ENCODE measurements around the gene TENT5A.
"Not testable (repeated sequence)": the region's sequence is repeated elsewhere in the genome, so short reads cannot be mapped to it uniquely, and the experiment has no call there.

TENT5A gene

DNA sequence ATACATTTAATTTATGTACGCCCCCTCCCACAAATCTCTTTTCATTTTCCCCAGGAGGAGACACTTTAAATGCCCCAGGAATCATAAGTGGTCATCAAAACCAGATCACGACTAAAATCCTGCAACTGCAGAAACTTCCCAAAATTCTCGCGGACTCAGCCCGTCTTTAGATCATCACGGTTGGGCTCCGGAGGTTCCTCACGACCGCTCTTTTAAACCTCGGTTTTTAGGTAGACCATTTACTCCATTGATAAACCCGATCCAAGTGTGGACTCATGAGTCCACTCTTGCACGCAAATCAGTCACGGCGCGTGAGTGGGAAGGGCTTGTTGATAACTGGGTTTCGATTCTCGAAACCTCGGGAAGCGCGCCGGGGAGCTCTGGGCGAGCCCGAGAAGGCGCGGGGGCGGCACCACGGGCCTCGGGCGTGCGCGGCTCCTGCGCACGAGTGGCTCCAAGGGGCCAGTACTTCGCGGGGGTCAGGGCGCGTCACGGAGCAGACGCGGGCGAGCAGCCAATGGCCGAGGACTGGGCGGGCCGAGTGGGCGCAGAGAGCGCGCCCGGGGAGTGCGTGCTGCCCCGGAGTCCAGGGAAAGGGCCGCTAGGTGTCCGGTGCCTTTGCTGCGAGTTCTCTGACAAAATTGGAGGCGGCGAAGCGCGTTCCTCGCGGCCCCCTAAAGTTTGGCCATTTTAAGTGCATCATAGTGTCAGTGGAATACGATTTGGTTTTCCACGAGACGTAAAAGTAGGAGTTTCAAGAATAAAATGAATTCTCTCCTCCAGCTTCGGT, 635 bp upstream of the TENT5A start:
- H3K27ac ChIP-seq: no peak overlapping the region
- no peak overlapping the region for H3K4me3 ChIP-seq
- no peak for TF ChIP-seq Cebpa-rat (IDR thresholded peaks at IDR 0.05)
- H3K4me1 ChIP-seq: no peaks in the 10 kb centered on the region
- H3K27me3 ChIP-seq: no peaks in the 10 kb centered on the region
- peaks cover 22% of the 10 kb centered on the region for H3K9me3 ChIP-seq
- no peak overlapping the region for H3K9ac ChIP-seq
- H4K20me1 ChIP-seq: no peaks in the 10 kb centered on the region
- H3K4me2 ChIP-seq: no peak overlapping the region
- H3K36me3 ChIP-seq: no peaks in the 10 kb centered on the region

DNA sequence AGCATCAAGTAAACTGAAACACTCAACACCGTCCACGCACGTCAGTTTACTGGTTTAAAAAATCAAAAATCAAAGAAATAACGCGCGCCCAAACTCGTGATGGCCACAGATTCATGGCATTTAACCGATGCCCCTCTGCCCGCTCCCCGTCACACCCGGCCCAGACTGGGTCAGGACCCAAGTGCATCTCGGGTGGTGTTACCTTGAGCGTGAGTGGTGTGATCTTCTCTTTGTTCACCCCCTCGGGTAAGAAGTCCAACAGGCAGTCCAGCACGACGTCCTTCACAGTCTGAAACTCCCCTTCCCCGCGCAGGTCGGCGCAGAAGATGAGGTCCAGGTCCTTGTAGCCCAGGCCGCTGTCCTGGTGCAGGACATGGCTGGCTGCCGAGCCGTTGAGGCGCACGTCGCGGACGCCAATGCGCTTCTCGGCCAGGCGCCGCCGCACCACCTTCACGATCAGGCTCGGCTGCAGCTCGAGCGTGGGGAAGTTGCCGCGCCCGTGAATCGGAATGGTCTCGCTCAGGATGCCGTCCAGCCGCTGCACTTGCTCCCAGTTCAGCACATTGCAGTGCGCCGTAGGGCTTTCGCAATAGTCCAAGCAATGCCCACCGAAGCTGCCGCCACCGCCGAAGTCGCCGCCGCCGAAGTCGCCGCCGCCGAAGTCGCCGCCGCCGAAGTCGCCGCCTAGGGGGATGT, 945 bp downstream of the TENT5A start:
- H3K4me3 ChIP-seq: no peak overlapping the region
- H3K4me1 ChIP-seq: no peaks in the 10 kb centered on the region
- H3K9me3 ChIP-seq: peaks cover 22% of the 10 kb centered on the region
- no peak overlapping the region for H3K4me2 ChIP-seq
- H3K9ac ChIP-seq: no peak overlapping the region
- no peaks in the 10 kb centered on the region for H3K36me3 ChIP-seq
- no peaks in the 10 kb centered on the region for H4K20me1 ChIP-seq
- no peak for TF ChIP-seq Cebpa-rat (IDR thresholded peaks at IDR 0.05)
- no peak overlapping the region for H3K27ac ChIP-seq
- H3K27me3 ChIP-seq: no peaks in the 10 kb centered on the region

DNA sequence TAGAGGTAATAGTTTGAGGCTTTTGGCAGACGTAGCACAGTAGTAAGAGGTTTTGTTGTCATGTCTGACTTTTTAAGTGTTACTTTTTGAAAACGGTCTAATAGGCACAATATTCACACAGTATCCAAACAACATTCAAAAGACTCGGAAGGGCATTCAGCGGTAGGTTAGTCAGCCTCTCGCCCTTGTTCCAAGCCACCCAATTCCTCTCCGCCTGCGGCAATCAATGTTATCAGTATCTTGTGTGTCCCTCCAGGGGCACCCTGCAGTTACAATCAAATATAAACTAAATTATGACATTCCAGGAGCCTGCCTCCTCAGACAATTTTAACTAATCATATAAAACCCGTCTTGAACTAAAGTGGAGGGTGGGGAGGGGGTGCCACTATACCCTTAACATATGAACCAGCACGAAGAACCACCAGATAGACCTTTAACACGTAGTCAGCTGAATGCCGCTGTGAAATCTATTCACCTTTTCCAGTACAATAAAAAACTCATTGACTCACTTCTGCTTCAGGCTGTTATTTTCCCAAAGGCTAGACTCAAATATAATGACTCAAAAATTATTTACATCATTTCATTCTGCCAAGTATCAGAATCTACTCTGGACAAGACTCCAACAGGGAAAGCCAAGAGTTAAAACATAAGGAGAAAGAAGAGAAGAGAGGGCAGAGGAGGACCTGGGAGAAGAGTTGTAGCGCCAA, 1.6 kb downstream of the TENT5A start:
- H3K9ac ChIP-seq: no peak overlapping the region
- no peak overlapping the region for H3K4me2 ChIP-seq
- H3K27me3 ChIP-seq: no peaks in the 10 kb centered on the region
- H3K4me1 ChIP-seq: no peaks in the 10 kb centered on the region
- H3K27ac ChIP-seq: no peak overlapping the region
- H3K9me3 ChIP-seq: peaks cover 22% of the 10 kb centered on the region
- no peaks in the 10 kb centered on the region for H4K20me1 ChIP-seq
- H3K4me3 ChIP-seq: no peak overlapping the region
- no peak for TF ChIP-seq Cebpa-rat (IDR thresholded peaks at IDR 0.05)
- no peaks in the 10 kb centered on the region for H3K36me3 ChIP-seq

DNA sequence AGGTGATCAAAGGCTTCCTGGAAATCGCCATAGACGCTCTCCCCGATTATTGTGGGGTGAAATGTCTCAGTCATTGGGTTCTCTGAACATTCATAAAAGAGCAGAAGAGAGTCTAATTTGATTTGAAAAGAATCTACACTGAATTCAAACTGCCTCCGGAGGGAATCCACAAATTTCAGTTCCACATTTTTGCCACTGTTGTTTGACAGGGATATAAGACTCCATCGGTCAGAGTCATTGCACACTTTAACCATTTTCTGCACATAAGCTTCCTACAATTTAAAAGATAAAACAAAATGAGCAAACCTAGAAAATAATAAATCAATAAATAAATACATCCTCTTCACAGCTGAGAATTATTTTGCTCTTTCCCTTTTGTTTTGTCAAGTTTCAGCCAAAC, 2.3 kb downstream of the TENT5A start:
- H3K4me2 ChIP-seq: no peak overlapping the region
- TF ChIP-seq Cebpa-rat (IDR thresholded peaks at IDR 0.05): no peak
- no peaks in the 10 kb centered on the region for H4K20me1 ChIP-seq
- H3K9ac ChIP-seq: no peak overlapping the region
- H3K27ac ChIP-seq: no peak overlapping the region
- H3K36me3 ChIP-seq: no peaks in the 10 kb centered on the region
- no peaks in the 10 kb centered on the region for H3K4me1 ChIP-seq
- no peak overlapping the region for H3K4me3 ChIP-seq
- no peaks in the 10 kb centered on the region for H3K27me3 ChIP-seq
- H3K9me3 ChIP-seq: peaks cover 22% of the 10 kb centered on the region

DNA sequence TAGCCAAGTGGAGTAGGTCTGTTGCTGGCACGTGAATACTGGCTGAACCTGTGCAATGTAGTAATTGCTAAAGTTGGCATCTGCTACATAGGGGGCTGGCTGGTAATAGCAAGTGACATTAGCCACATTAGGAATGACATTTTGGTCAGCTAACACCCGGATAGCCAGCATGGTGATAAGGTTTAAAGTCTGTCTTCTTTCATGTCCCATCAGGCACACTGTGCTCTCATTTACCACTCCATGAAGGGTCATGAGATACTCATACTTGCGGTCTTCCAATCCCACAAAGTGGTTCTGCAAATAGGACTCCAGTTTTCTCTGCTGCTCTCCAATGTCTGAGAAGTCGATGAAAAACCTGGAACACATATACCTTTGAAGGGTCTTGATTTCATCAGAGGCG, 2.8 kb downstream of the TENT5A start:
- Histone ChIP-seq H3K27ac (no peak overlapping the region), H3K27me3 (no peaks in the 10 kb centered on the region), H4K20me1 (no peaks in the 10 kb centered on the region), H3K36me3 (no peaks in the 10 kb centered on the region), H3K4me2 (no peak overlapping the region), H3K9ac (no peak overlapping the region), H3K9me3 (peaks cover 22% of the 10 kb centered on the region), H3K4me3 (no peak overlapping the region), H3K4me1 (no peaks in the 10 kb centered on the region)
- no peak for TF ChIP-seq Cebpa-rat (IDR thresholded peaks at IDR 0.05)

DNA sequence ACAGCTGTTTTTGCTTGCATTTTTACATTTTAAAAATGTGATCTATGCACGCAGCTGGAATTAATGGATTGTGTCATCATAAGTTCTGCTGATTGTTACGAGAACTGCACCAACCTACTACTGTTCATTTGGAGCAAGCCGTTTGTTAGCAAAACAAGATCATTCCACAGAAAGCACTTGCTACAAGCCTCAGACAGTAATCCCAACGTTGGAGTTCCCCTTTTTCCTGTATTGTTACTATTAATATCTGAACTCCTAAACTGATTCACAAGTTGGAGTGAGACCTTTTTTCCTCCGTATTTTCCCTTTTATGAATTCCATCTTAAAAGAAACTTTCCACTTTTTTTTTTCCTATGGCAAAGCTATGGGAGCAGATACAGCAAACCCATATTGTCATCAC, 3.5 kb downstream of the TENT5A start:
- Histone ChIP-seq H3K9ac (no peak overlapping the region), H4K20me1 (no peaks in the 10 kb centered on the region), H3K9me3 (peaks cover 22% of the 10 kb centered on the region), H3K4me3 (no peak overlapping the region), H3K36me3 (no peaks in the 10 kb centered on the region), H3K27me3 (no peaks in the 10 kb centered on the region), H3K27ac (no peak overlapping the region), H3K4me1 (no peaks in the 10 kb centered on the region), H3K4me2 (no peak overlapping the region)
- no peak for TF ChIP-seq Cebpa-rat (IDR thresholded peaks at IDR 0.05)

DNA sequence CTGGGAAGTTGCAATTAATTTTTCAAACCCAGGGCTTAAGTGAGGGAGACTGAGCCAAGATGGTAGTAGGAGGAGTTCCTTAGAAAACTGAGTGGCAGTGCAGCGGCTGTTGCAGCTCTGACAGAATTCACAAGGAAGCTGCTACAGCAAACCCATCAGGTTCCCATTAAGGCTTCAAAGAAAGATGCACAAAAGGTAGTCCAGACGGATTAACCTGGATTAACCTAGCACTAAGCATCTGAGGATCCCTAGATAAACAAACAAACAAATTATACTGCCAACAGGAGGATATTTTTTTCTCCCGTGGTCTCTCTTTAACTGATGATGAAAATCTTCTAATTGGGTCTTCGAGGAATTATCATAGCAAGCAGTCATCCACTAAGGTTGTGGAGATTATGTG, 5.2 kb downstream of the TENT5A start:
- no peaks in the 10 kb centered on the region for H3K36me3 ChIP-seq
- no peak overlapping the region for H3K27ac ChIP-seq
- no peak overlapping the region for H3K4me2 ChIP-seq
- no peak overlapping the region for H3K9ac ChIP-seq
- no peaks in the 10 kb centered on the region for H3K27me3 ChIP-seq
- H4K20me1 ChIP-seq: no peaks in the 10 kb centered on the region
- H3K4me3 ChIP-seq: no peak overlapping the region
- no peak for TF ChIP-seq Cebpa-rat (IDR thresholded peaks at IDR 0.05)
- H3K9me3 ChIP-seq: peaks cover 10% of the 10 kb centered on the region
- H3K4me1 ChIP-seq: no peaks in the 10 kb centered on the region

DNA sequence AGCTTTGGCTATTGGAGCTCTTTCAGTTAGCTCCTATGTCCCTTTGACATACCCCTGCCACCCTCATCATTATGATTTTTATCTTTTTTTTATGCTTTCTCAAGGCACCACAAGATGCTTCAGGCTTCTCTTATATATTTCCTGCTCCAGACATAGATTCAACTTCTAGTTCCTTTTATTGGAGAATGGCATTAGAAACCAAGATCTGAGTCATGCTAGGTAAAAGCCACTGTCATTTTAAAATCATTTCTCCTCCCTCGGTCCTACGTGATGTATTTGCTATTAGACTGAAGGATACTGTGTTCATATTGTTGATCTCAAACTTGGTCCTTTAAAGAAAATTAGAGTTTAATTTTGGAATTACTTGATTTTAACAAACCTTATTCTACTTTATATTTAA, 8.3 kb downstream of the TENT5A start:
- Histone ChIP-seq H3K4me3 (no peak overlapping the region), H3K27ac (no peak overlapping the region), H3K9me3 (no peaks in the 10 kb centered on the region), H3K36me3 (no peaks in the 10 kb centered on the region), H4K20me1 (no peaks in the 10 kb centered on the region), H3K9ac (no peak overlapping the region), H3K4me2 (no peak overlapping the region), H3K4me1 (no peaks in the 10 kb centered on the region), H3K27me3 (no peaks in the 10 kb centered on the region)
- no peak for TF ChIP-seq Cebpa-rat (IDR thresholded peaks at IDR 0.05)

DNA sequence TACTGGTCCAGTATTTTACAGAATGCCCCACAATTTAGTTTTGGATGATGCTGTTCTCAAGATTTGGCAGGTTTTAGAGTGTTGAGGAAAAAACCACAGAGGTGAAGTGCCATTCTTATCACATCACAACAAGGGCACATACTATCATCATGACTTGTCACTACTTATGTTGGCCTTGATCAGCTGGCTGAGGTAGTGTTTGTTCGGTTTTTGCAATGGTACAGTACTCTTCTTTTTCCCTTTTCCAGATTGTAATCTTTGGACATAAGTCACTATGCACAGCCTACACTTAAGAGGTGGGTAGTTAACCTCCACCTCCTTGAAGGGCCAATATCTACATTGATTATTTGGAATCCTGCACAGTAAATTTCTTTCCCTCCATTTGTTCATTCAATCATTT, 8.8 kb downstream of the TENT5A start:
- no peaks in the 10 kb centered on the region for H3K36me3 ChIP-seq

DNA sequence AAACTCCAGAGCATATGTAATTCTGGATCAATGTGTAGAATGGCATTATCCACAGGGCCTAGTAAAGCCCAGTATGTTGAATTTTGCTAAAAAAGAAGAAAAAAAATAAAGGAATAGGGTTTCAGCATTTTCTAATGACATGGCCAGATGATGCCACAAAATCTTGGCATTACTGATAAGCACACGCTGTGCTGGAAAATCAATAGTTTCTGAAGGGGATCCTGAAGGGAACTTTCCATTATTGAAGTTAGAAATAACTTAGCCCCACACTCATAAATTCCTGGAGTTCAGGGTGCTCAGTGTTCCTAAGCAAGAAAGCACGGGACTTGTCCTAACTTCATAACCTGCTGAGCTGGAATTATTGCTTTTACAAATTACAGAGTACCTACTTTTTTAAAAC, 10.8 kb downstream of the TENT5A start:
- no peaks in the 10 kb centered on the region for H3K36me3 ChIP-seq
- no peaks in the 10 kb centered on the region for H3K27me3 ChIP-seq
- no peaks in the 10 kb centered on the region for H3K4me1 ChIP-seq
- no peak for TF ChIP-seq Cebpa-rat (IDR thresholded peaks at IDR 0.05)
- H3K9ac ChIP-seq: no peak overlapping the region
- no peak overlapping the region for H3K27ac ChIP-seq
- no peak overlapping the region for H3K4me2 ChIP-seq
- H3K9me3 ChIP-seq: no peaks in the 10 kb centered on the region
- H4K20me1 ChIP-seq: no peaks in the 10 kb centered on the region
- no peak overlapping the region for H3K4me3 ChIP-seq

More for the DNA sequence above, 8.8 kb downstream of the TENT5A start:
- Histone ChIP-seq H3K9ac (no peak overlapping the region), H3K27ac (no peak overlapping the region), H4K20me1 (no peaks in the 10 kb centered on the region), H3K4me1 (no peaks in the 10 kb centered on the region), H3K9me3 (no peaks in the 10 kb centered on the region), H3K4me3 (no peak overlapping the region), H3K4me2 (no peak overlapping the region), H3K27me3 (no peaks in the 10 kb centered on the region)
- no peak for TF ChIP-seq Cebpa-rat (IDR thresholded peaks at IDR 0.05)

DNA sequence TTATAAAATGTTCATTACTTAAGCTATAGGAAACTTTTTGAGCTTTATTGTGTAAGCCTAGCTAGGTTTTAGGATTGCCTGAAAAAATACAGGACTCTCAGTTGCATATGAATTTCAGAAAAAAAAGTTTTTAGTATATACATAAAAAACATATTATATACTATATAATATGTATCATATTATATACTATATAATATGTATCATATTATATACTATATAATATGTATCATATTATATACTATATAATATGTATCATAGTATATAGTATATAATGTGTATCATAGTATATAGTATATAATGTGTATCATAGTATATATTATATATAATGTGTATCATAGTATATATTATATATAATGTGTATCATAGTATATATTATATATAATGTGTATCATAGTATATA, 11.9 kb downstream of the TENT5A start:
- not testable (repeated sequence) for H3K9me3 ChIP-seq, H3K9ac ChIP-seq

More for the DNA sequence above, 11.9 kb downstream of the TENT5A start:
- not testable (repeated sequence) for H3K4me1 ChIP-seq, H4K20me1 ChIP-seq, H3K27me3 ChIP-seq, H3K4me3 ChIP-seq, H3K36me3 ChIP-seq, H3K27ac ChIP-seq, H3K4me2 ChIP-seq

All from BLaER1 (cell line).